Activated CD4-positive, CD25-positive, alpha-beta regulatory T cell treated with anti-CD3 and anti-CD28 coated beads, Interleukin-2, amount 50 U/mL, for 16 hours (primary cell): ENCODE measurements around the gene LLCFC1.

ENCODE experiments used
- DNase-seq: peaks from one replicate; pipeline ENCODE4 v3.0.0-alpha.2; 2020; ENCODE audit warnings: low read depth, low spot score

Gene LLCFC1

GRCh38 chr7:142910481-142910880 is 28.8 kb upstream of the LLCFC1 start:
- no peak for DNase-seq

GRCh38 chr7:142913051-142913450 is 26.2 kb upstream of the LLCFC1 start:
- no peak for DNase-seq

DNA sequence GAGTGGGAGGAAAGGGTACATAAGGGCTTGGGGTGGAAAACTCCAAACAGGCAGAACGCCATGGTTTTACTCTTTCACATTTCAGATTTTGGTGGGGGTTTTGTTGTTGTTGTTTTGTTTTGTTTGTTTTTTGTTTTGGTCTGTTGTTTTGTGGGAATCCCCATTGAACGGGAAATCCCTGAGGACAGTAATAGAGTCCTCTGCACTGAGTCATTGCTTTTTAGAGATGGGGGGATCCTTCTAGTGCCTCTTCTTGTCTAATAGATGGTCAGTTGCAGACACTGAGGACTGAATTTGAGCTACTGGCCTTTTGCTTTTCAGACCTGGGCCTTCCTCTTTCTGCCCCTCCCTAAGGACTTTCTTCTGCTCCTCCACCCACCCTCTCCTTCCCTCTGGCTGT is 25.7 kb upstream of the LLCFC1 start:
- no peak for DNase-seq

DNA sequence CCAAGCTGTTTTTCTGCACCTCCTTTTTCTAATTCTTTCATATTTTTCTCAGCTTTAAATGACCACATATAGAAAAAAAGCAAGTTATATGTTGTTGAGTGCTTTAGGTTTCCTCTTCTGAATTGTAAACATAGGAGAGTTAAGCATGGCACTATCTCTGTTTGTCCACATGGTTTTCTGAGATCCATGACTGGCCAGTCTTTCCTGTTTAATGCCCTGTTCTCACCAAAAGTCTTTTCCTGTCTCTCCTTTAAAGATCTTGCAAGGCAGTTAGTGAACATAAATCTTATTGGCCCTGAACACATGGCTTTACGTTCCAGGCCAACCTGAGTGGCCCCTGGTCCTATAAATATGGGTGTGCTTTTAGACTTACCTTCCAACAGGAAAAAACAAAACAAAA is 25.2 kb upstream of the LLCFC1 start:
- DNase-seq: no peak

- no peak for DNase-seq
Measured at GRCh38 chr7:142915315-142915714, 24.0 kb upstream of the LLCFC1 start.

- no peak for DNase-seq
Measured at GRCh38 chr7:142916508-142916907, 22.8 kb upstream of the LLCFC1 start.

DNA sequence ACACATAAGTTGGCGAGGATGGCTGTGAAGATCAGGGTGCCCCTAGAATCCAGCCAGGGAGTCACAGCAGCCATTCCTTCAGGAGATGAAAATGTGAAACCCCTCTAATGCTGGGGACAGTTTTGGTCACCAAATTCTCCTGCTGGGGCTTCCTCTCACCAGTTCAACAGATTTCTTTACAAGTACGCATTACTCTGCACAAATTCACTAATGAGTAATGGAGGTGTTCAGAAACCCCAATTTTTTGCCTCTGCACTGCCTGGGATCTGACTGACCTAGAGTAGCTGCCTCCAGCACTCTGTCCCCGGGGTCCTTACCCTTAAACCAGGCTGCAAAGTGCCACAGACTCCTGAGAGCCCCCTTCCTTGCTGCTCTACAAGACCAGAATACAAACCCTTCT is 21.8 kb upstream of the LLCFC1 start:
- DNase-seq: no peak

- no peak for DNase-seq
Measured at GRCh38 chr7:142918901-142919300, 20.4 kb upstream of the LLCFC1 start.

DNA sequence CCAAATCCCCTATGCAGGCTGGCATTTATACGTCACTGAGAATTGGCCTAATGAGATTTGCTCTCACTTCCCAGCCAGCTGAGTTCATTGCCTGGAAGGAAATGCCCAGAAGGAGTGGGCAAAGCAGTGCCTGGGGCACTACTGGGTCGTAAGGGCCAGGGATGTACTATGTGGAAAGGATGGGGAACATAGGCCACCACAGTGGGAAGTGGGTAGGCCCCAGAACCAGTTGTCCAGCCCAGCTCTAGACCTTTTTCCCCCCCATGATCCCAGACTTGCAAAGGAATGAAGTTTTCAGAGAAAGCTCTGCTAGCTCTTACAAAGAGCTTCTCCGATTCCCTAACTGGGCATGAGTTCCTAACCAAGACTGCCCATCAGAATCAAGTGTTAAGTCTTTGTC is 19.6 kb upstream of the LLCFC1 start:
- no peak for DNase-seq

DNA sequence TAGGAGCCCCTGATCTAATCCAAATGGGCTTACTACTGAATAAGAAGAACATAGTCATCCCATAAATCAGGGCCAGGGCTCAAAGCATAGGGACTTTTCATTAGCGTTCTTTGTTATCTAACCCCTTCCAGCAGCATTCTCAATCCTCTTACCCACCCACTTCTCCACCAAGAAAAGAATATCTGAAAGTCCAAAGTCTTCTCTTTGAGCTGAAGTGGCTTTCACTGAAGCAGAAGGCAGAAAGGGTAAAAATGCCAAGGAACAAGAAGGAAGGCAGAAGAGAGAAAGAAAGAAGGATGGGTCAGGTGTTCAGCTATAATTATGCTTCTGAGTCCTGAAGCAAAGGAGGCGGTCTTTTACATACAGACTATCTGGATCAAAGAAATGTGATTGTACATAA is 15.9 kb upstream of the LLCFC1 start:
- no peak for DNase-seq

DNA sequence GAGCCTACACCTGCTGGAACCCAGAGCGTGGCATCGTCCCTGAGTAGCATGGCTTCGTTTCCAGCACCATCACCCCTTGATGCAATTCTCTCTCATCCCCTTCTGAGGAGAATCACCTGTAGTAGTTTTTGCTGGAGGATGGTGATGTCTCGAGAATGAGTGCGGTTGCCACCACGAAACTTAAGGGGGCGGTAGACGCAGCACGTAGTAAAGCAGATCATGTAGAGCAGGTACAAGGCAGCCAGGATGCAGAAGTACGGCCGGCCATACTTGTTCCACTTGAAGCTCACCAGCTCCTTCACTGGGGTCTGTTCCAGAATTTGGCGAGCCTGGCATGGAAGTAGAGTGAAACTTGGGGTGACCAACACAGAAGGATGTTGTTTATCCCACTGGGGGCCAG is 13.9 kb upstream of the LLCFC1 start:
- no peak for DNase-seq

DNA sequence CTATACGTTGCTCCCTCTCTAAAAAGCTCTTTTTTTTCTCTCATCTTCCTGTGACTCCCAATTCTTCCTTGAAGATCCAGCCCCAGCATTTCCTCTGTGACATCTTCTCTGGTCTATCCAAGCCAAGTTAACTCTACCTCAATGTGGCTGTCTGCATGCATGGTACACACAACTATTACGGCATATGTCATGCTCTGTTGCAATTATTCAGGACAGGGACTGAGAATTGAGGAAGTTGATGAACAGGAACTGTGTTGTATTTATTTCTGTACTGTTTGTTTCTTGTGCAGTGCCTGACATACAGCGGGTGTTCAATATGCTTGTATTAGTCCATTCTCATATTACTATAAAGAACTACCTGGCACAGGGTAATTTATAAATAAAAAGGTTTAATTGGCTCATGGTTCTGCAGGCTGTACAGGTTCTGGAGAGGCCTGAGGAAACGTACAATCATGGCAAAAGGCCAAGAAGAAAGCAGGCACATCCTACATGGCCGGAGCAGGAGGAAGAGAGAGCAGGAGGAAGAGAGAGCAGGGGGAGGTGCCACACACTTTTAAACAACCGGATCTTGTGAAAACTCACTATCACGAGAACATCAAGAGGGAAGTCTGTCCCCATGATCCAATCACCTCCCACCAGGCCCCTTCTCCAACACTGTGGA is 12.1 kb upstream of the LLCFC1 start:
- no peak for DNase-seq

- no peak for DNase-seq
Measured at GRCh38 chr7:142927949-142928348, 11.3 kb upstream of the LLCFC1 start.

DNA sequence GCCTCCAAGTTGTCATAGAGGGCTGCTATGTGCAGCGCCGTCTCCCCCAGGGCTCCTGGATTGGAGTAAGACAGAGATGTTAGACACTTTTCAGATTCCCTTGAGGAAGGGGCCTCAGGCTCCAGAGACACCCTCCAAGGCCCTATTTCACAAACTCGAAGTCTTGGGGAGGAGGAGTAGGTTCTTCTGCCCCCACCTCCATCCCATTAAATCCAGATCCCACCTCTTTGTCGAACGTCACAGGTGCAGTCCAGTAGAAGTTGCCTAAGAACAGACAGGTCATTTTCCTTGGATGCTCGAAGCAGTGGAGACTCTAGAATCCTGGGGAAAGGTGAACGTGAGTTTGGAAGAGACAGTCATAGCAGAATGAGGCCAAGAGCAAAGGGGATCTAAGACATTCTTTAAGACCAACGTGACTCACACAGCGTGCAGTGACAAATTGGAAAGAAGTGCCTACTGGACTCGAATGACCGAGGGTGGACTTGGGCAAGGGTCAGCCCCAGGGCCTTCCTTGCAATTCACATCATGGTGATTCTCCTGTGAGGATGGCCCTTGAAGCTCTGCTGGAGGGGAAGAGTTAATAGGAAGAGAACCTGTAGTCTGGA is 9.1 kb upstream of the LLCFC1 start:
- DNase-seq: no peak

DNA sequence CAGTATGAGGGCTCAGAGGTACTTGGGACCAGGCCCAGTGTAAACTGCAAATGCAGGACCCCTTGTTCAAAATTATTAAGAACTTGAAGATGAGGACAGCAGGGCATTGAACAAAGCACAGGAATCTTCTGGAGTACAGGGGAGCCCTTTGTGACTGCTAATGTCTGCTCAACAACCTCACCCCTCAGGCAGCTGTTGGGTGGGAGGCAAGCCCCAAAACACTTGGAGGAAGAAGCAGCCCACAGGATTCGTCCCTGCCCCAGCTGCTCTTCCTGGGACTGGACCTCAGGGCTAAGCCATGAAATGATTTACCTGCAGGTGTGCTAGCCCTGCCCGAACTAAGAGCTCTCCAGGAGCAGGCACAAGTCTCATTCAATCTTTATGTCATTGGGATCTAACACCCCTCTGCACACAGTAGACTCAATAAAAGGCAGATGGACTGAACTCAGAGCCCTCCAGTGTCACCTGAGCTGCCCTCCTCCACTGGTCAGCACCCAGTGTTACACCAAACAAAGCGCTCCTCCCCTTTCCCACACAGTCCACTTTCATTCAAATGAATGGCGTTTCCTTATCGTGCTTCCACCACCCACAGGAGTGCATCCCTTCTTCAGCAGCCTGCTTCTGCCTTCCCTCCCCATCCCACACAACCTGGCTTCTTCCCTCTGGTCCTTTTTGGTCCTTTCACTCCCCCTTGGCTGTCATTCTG is 6.7 kb upstream of the LLCFC1 start:
- DNase-seq: no peak

DNA sequence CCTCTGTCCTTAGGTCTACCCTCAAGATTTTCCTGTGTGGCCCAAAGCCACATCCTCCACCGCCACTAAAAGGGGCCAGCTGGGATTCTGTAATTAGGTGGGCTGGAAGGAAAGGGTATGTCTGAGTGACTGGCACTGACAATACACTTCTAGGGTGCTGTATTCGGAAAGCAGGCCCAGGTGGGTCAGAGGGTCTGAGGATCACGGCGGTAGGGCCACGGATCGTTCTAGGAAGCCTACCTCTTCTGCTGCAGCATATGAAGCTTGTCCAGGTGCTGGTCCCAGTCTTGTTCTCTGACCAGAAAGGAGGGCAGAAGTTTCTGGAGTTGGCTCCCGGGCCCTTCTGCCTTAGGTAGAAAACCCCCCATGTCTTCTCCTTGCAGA is 6.2 kb upstream of the LLCFC1 start:
- DNase-seq: no peak

GRCh38 chr7:142933624-142934023 is 5.7 kb upstream of the LLCFC1 start, which contains the start of gene TRPV5:
Gene TRPV5 (minus strand): TSS chr7:142933746. CDS start chr7:142933459, 287 bp downstream.
- DNase-seq: no peak

GRCh38 chr7:142934056-142934455 is 5.2 kb upstream of the LLCFC1 start:
- no peak for DNase-seq

- no peak for DNase-seq
Measured at GRCh38 chr7:142935941-142936565, 3.2 kb upstream of the LLCFC1 start.

- DNase-seq: no peak
Measured at GRCh38 chr7:142938611-142939010, 673 bp upstream of the LLCFC1 start.

- no peak for DNase-seq
Measured at GRCh38 chr7:142940966-142941535, 1.8 kb downstream of the LLCFC1 start.

DNA sequence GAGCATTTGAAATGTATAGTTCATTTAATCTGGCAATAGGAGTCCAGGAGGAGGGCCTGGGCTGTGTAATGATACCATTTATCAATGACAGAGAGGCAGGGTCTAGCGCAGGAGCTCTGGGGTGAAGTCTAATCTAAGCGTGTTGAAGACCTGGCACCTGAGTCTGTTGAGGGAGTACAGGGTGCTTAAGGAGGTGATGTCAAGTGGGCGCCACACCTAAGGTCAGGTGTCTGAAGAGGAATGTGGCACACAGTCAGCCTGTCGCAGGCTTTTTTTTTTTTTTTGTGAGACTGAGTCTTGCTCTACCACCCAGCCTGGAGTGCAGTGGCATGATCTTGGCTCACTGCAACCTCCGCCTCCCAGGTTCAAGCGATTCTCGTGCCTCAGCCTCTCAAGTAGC is 2.3 kb downstream of the LLCFC1 start:
- DNase-seq: no peak
